Measurements from ENCODE around the gene ACSL4. TPM values are rescaled to one million over a fixed set of nuclear protein-coding genes. Genes with fewer than 3 reads are reported as not detected.

ACSL4 gene
- total and polyA plus RNA-seq, 9 of the 15 experiments (the other 6 are each of a cell fraction or from before 2014, with no cell fraction given), result 9.8 to 35.1 (median 25.5) TPM

GRCh38 chrX:109667986-109668385 lies 65.1 kb downstream of the ACSL4 start:
- H4K20me1 ChIP-seq (replicated peaks; ENCODE audit: control insufficient read depth, insufficient read depth, low read length), result no peaks in the 10 kb centered on the region
- no peak overlapping the region for H3K9ac ChIP-seq (ENCODE audit: insufficient read depth in 1 of 2, low read depth in 2 of 2, low read length in 2 of 2)
- no TSS peak for BruUV-seq (replicated peaks)
- CTCF ChIA-PET (ENCODE audit: low intra/inter-chr PET ratio), result no interaction called here
- H2AFZ ChIP-seq (ENCODE audit: low read depth, low read length), result no peak overlapping the region
- no peak overlapping the region for H3K4me2 ChIP-seq (ENCODE audit: insufficient read depth, low read length)
- intact Hi-C loops (cut with micrococcal nuclease) (no loop called here), in situ Hi-C loops (cut with MboI) (no loop called here)
- TF ChIP-seq ZSCAN29 (IDR thresholded peaks at IDR 0.05) (no peak), CREM (IDR thresholded peaks at IDR 0.05; ENCODE audit: low read depth) (no peak), PTBP1 (IDR thresholded peaks at IDR 0.05; ENCODE audit: low read depth, low read length) (no peak), SNIP1 (IDR thresholded peaks at IDR 0.05; ENCODE audit: low read depth) (no peak), MCM5 (IDR thresholded peaks at IDR 0.05; ENCODE audit: low read depth) (no peak), MAFG (tag; conservative IDR thresholded peaks at IDR 0.05) (no peak), EHMT2 (IDR thresholded peaks at IDR 0.05) (no peak), E2F4 (CRISPR knock-in tag; IDR thresholded peaks at IDR 0.05; ENCODE audit: low read depth) (no peak), CBFA2T2 (conservative IDR thresholded peaks at IDR 0.05) (no peak), HDAC6 (IDR thresholded peaks at IDR 0.05; ENCODE audit: low read depth, low read length) (no peak)
- TF ChIP-seq, protein P1, sequence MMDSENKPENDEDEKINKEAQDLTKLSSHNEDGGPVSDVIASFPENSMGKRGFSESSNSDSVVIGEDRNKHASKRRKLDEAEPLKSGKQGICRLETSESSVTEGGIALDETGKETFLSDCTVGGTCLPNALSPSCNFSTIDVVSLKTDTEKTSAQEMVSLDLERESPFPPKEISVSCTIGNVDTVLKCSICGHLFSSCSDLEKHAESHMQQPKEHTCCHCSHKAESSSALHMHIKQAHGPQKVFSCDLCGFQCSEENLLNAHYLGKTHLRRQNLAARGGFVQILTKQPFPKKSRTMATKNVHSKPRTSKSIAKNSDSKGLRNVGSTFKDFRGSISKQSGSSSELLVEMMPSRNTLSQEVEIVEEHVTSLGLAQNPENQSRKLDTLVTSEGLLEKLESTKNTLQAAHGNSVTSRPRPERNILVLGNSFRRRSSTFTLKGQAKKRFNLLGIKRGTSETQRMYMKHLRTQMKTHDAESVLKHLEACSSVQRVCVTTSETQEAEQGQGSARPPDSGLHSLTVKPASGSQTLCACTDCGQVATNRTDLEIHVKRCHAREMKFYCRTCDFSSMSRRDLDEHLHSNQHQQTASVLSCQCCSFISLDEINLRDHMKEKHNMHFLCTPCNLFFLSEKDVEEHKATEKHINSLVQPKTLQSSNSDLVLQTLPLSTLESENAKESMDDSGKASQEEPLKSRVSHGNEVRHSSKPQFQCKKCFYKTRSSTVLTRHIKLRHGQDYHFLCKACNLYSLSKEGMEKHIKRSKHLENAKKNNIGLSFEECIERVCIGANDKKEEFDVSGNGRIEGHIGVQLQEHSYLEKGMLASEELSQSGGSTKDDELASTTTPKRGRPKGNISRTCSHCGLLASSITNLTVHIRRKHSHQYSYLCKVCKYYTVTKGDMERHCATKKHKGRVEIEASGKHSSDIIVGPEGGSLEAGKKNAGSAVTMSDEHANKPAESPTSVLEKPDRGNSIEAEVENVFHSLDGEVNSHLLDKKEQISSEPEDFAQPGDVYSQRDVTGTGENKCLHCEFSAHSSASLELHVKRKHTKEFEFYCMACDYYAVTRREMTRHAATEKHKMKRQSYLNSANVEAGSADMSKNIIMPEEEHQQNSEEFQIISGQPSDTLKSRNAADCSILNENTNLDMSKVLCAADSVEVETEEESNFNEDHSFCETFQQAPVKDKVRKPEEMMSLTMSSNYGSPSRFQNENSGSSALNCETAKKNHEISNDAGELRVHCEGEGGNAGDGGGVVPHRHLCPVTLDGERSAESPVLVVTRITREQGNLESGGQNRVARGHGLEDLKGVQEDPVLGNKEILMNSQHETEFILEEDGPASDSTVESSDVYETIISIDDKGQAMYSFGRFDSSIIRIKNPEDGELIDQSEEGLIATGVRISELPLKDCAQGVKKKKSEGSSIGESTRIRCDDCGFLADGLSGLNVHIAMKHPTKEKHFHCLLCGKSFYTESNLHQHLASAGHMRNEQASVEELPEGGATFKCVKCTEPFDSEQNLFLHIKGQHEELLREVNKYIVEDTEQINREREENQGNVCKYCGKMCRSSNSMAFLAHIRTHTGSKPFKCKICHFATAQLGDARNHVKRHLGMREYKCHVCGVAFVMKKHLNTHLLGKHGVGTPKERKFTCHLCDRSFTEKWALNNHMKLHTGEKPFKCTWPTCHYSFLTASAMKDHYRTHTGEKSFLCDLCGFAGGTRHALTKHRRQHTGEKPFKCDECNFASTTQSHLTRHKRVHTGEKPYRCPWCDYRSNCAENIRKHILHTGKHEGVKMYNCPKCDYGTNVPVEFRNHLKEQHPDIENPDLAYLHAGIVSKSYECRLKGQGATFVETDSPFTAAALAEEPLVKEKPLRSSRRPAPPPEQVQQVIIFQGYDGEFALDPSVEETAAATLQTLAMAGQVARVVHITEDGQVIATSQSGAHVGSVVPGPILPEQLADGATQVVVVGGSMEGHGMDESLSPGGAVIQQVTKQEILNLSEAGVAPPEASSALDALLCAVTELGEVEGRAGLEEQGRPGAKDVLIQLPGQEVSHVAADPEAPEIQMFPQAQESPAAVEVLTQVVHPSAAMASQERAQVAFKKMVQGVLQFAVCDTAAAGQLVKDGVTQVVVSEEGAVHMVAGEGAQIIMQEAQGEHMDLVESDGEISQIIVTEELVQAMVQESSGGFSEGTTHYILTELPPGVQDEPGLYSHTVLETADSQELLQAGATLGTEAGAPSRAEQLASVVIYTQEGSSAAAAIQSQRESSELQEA (IDR thresholded peaks at IDR 0.05; ENCODE audit: low read depth), result no peak
- TF ChIP-seq, protein P2, sequence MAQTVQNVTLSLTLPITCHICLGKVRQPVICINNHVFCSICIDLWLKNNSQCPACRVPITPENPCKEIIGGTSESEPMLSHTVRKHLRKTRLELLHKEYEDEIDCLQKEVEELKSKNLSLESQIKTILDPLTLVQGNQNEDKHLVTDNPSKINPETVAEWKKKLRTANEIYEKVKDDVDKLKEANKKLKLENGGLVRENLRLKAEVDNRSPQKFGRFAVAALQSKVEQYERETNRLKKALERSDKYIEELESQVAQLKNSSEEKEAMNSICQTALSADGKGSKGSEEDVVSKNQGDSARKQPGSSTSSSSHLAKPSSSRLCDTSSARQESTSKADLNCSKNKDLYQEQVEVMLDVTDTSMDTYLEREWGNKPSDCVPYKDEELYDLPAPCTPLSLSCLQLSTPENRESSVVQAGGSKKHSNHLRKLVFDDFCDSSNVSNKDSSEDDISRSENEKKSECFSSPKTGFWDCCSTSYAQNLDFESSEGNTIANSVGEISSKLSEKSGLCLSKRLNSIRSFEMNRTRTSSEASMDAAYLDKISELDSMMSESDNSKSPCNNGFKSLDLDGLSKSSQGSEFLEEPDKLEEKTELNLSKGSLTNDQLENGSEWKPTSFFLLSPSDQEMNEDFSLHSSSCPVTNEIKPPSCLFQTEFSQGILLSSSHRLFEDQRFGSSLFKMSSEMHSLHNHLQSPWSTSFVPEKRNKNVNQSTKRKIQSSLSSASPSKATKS (CRISPR knock-in tag; IDR thresholded peaks at IDR 0.05), result no peak
- H3K4me1 ChIP-seq (replicated peaks in 1 of 2; ENCODE audit: control insufficient read depth in 2 of 2, insufficient read depth in 2 of 2, low read length in 2 of 2), result peaks cover 0 to 5% of the 10 kb centered on the region in 2 experiments; a peak in 3 of 5 replicates
- H3K27ac ChIP-seq (ENCODE audit: extremely low read depth, low read depth, low read length), result no peak overlapping the region
- 94% methylated on average over 5 of the region's 5 CpGs for WGBS (ENCODE audit: insufficient coverage, low coverage, missing lambda C conversion rate)
- no peak for DNase-seq (ENCODE audit: extremely low read depth in 1 of 4, low spot score in 3 of 4)
- POLR2A ChIA-PET, result no interaction called here
- no peak for FAIRE-seq
- ATAC-seq, result no peak
- H3K4me3 ChIP-seq, result no peak overlapping the region
- H3K9me1 ChIP-seq (ENCODE audit: control insufficient read depth, insufficient read depth, low read length), result no peaks in the 10 kb centered on the region
- H3K79me2 ChIP-seq (ENCODE audit: control insufficient read depth, insufficient read depth, low read length), result no peaks in the 10 kb centered on the region
- no peaks in the 10 kb centered on the region for H3K27me3 ChIP-seq (ENCODE audit: control insufficient read depth in 2 of 2, insufficient read depth in 2 of 2, low read length in 2 of 2)
- H3K36me3 ChIP-seq (ENCODE audit: control insufficient read depth, insufficient read depth, low read length), result peaks cover 61% of the 10 kb centered on the region
- no peaks in the 10 kb centered on the region for H3K9me3 ChIP-seq (replicated peaks; ENCODE audit: control insufficient read depth, insufficient read depth, low read depth, low read length)
